GM04504 (cell line): ENCODE data around the gene CCNA2.

Experiments used
- DNase-seq: peaks from one replicate; pipeline ENCODE4 v3.0.0-alpha.2; 2012; ENCODE audit warnings: low read depth

CCNA2 gene

DNA sequence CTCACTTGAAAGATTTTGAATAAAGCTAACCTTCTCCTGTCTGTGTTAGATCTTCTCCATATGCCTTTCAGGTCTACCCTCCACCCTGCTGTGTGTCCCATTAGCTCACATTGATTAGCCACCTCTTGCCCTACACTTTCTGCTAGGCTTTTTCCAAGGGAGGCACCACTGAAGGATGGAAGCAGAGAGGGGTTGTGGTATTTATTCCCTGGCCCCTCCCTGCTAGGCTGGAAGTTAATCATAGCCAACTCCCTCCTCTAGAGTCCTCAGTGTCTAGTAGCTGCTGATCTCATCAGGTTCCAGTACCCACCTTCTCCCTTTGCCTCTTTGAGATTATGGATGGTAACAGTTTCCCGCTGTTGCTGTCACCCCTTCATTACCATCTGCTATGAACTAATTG is 49.8 kb downstream of the CCNA2 start:
- no peak for DNase-seq

DNA sequence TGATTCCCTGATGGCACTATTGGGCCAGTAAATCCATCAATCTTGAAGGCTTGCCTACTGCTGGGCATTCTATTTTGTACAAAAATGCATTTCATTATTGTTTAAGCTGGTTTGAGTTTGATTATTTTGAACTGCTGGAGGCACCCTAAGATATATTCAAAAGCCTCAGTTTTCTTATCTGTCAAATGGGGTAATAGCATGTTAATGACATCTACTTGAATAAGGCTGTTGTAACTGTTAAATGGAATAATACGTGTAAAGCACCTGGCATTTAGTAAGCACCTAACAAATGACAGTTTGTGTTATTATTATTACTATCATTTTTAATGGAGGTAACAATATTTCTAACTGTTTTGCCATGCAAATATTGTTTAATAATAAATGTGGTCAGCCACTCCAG is 51.8 kb downstream of the CCNA2 start:
- no peak for DNase-seq

DNA sequence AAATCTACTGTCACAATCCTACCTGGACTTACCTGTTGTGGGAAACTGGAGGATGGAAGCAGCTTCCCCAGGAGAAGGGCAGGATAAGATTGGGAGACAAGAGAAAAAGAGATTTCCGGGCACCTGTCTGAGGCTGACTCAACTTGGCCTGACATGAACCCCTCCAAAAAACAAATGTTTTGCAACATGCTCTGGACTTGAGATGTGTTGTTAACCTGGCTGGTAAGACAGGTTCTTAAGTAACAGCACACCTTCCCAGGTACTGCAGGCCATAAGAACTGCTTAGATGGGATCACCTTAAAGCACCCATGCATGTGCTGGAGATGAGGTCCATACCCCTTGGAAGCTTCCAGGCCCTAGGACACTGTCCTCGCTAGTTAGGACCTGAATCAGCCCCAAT is 54.3 kb downstream of the CCNA2 start:
- DNase-seq, result no peak

DNA sequence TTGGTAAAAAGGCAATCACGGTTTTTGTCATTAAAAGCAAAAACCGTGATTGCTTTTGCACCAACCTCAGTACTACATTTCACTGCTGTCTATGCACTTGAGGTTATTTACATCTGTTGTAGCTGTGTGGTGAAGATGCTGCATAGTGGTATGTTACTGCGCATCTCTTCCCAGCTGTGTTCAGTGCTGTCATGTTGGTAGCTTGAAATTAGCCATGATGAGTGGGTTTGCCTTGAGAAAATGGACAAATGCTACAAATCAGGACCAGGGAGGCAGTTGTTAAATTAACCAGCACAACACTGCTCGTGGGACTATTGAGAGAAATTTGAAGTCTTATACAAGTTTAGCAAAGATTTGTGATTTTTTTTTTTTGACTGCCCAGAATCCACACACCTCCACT is 56.5 kb downstream of the CCNA2 start:
- DNase-seq, result no peak
